Endothelial cell of umbilical vein (primary cell): ENCODE data around the gene IFNGR1.

Experiments used
- EZH2 ChIP-seq: IDR thresholded peaks from 2 replicates; pipeline ENCODE4 v1.6.1; 2012; ENCODE audit warnings: borderline replicate concordance, low read depth, mild to moderate bottlenecking, moderate library complexity, low read length, inconsistent platforms; ENCODE audit not compliant: severe bottlenecking
- JUN ChIP-seq: IDR thresholded peaks from 2 replicates; pipeline ENCODE4 v1.6.1; 2011; ENCODE audit warnings: borderline replicate concordance, low read depth; ENCODE audit not compliant: insufficient read length, insufficient read depth
- POLR2A ChIP-seq: IDR thresholded peaks from 2 replicates; pipeline ENCODE4 v1.6.1; 2012; ENCODE audit warnings: low read depth, mild to moderate bottlenecking, control low read depth, low read length
- POLR2AphosphoS5 ChIP-seq: IDR thresholded peaks from 2 replicates; pipeline ENCODE4 v1.6.1; 2012; ENCODE audit warnings: low read depth, mild to moderate bottlenecking, control low read depth, low read length, moderate library complexity; ENCODE audit not compliant: insufficient read depth
- TF ChIP-seq, protein P1 (sequence below), 2 donors: IDR thresholded peaks; 1 replicate in 1 of 2; 2 replicates in 1 of 2; pipeline ENCODE4 v1.5.1; 2011; ENCODE audit warnings: low read length in 2 of 2, mild to moderate bottlenecking in 2 of 2, moderate library complexity in 2 of 2, control low read depth in 1 of 2, inconsistent platforms in 1 of 2, low read depth in 1 of 2; ENCODE audit not compliant: insufficient read depth in 1 of 2; ENCODE audit errors: extremely low read depth in 1 of 2

DNA sequence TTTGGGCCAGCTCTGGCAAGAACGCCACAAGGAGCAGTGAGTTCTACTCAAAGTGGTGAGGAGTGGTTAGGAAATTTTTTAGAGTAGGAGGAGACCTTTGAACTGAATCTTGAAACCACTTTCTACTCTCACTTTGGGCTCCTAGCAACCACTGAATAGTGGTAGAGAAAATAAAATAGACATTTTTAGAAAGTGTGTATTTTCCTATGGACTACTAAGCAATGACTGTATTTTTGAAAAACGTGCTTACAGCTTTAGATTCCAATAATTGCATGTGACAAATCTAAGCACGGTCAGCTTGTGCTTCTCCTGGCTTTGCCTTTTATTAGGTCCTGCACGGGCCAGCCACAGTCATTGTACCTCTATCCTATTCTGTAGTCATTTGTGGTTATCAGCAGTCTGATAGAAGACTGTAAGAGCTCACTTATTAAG, 8.7 kb upstream of the IFNGR1 start:
- TF ChIP-seq, protein P1, sequence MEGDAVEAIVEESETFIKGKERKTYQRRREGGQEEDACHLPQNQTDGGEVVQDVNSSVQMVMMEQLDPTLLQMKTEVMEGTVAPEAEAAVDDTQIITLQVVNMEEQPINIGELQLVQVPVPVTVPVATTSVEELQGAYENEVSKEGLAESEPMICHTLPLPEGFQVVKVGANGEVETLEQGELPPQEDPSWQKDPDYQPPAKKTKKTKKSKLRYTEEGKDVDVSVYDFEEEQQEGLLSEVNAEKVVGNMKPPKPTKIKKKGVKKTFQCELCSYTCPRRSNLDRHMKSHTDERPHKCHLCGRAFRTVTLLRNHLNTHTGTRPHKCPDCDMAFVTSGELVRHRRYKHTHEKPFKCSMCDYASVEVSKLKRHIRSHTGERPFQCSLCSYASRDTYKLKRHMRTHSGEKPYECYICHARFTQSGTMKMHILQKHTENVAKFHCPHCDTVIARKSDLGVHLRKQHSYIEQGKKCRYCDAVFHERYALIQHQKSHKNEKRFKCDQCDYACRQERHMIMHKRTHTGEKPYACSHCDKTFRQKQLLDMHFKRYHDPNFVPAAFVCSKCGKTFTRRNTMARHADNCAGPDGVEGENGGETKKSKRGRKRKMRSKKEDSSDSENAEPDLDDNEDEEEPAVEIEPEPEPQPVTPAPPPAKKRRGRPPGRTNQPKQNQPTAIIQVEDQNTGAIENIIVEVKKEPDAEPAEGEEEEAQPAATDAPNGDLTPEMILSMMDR (IDR thresholded peaks at IDR 0.05; ENCODE audit: extremely low read depth in 1 of 2, insufficient read depth in 1 of 2, low read depth in 1 of 2, low read length in 2 of 2), result no peak
- TF ChIP-seq POLR2A (no peak), POLR2AphosphoS5 (no peak), JUN (no peak), EZH2 (no peak)
